GM19023 (cell line): Measurements from ENCODE around the gene RERE.

Experiments
- ATAC-seq: cut with Tn5 transposase; IDR thresholded peaks from one replicate; pipeline ENCODE4 v1.9.1; 2021; ENCODE audit warnings: mild to moderate bottlenecking, moderate library complexity; ENCODE audit not compliant: unreplicated experiment

The RERE gene

DNA sequence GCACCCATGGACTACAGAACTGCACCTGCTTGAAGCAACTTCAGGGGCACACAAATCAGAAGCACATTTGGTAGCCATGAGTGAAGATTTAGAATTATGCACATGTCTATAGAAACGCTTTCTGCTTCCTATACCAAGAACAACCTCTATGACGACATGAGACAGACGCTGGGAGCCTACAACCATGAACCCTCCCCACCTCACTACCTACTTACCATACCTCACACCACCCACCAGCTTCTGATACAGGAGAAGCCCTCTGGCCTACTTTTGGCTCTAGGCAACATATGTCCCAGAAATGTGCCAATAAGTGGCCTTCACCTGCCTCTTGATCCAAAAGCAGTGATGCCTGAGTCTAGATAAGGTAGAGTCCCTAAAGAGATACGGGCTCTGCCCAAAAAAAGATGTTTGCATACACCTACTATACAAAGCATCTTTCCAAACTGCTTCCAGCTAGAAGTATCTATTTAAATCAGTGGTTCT is 441.0 kb downstream of the RERE start:
- ATAC-seq: no peak

GRCh38 chr1:8374812-8375211 is 442.6 kb downstream of the RERE start:
- ATAC-seq: no peak

DNA sequence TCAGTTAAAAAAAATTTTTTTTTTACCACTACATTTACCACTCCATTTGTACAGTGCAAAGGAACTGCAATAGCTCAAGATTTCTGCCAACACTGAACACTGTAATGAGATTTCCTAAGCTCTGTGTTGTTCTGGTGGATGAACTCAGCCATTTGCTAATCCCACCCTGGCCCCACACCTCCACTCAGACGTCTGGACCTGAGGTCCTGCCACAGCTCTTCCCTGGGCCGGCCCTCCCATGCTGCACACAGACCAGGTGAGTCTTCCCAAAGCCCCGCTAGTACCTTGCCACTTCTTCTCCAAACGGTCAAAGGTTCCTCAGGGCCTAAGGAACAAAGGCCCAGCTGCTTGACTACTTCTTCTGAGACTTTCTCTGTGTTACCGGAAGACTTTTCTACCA is 443.1 kb downstream of the RERE start:
- no peak for ATAC-seq

GRCh38 chr1:8373581-8374241 is 443.7 kb downstream of the RERE start:
- ATAC-seq: no peak

DNA sequence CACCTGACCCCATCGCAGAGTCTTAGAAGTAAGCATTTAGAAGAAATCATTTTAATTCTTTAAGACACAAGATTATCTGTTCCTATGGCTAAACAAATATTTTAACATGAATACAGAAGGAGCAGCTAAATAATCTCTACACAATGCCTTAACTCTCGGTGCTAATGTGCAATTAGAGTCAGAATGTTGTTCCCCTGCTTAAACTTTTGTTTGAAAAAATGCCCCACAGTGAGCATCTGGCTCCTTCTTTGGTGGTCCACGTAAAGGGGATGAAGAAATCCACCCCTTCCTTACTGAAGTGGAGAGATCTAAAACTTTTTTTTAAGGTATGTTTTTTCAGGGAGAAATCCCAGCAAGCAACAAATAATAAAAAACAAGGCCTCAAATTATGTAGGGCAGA is 444.3 kb downstream of the RERE start:
- no peak for ATAC-seq

GRCh38 chr1:8371372-8371991 is 446.0 kb downstream of the RERE start:
- ATAC-seq: no peak

DNA sequence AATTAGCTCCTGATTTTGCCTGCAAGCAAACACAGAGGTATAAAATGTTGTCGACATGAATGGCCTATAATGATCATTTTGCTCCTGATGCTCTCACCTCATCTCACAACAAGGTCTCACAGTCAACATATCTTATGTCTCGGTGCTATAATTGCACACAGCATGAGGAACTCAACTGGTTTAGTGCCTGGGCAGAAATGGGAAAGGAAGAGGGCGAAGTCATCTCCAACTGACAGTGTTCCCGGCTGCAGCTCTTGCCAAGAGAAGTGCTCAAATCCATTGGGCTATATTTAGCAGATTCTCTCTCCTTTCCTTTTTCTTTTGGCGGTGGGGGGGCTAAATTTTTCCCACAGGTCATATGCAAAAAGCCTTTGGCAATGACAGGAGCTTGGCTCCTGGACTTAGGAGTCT is 446.5 kb downstream of the RERE start:
- ATAC-seq: no peak

DNA sequence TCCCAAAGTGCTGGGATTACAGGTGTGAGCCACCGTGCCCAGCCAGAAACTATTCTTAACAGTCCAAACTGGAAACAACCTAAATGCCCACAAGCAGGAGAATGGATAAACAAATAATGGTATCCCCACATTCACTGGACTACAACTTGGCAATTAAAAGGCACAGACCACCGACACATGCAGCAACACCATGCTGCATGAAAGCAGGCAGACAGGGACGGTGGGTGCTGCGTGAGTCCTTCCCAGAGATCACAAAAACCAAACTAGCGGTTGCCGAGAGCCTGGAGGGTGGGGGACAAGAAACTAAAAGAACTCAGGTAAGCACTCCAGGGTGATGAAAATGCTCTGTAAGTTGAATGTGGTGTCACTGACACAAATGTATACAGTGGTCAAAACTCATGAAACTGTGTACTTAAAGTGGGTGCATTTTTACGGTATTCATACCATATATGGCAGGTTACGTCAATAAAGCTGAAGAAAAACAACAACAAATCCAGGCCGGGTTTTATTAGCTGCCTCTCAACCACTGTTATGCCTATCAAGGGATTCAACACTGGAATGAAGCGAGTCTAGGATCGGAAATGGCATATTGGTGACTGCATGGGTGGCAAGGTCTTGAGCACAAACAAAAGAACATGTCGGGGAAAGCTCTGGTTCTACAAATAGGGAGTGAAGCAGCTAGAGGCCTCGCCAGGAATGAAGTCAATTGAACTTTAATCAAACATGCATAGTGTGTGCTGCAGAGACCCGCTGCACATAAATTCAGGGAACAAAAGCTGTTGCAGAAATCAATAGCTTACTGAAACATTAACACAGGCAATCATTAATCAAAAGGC is 447.2 kb downstream of the RERE start:
- ATAC-seq: no peak

DNA sequence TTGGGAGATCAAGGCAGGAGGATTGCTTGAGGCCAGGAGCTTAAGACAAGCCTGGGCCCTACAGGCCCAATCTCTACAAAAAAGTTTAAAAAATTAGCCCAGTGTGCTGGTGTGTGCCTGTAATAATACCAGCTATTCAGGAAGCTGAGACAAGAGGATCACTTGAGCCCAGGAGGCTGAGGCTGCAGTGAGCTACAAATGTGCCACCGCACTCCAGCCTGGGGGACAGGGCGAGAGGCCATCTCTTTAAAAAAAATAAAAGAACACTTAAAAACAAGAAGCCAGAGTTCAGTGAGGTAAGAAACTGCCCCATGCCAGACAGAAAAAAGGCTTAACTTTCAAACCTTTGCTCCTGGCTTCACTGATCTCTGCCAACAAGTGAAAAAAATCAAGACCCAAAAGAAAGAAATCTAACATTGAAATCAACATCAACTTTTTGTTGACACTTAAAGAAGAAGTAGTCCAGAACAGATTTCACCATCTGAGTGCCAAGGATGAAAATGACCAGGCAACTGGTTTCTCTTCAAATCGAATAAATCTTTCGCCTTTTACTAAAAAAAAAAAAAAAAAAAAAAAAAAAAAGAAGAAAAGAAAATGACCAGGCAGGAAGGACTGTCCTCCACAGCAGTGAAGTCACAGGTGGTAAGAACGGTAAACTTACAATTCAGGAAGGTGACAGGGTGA is 448.3 kb downstream of the RERE start:
- ATAC-seq: no peak

DNA sequence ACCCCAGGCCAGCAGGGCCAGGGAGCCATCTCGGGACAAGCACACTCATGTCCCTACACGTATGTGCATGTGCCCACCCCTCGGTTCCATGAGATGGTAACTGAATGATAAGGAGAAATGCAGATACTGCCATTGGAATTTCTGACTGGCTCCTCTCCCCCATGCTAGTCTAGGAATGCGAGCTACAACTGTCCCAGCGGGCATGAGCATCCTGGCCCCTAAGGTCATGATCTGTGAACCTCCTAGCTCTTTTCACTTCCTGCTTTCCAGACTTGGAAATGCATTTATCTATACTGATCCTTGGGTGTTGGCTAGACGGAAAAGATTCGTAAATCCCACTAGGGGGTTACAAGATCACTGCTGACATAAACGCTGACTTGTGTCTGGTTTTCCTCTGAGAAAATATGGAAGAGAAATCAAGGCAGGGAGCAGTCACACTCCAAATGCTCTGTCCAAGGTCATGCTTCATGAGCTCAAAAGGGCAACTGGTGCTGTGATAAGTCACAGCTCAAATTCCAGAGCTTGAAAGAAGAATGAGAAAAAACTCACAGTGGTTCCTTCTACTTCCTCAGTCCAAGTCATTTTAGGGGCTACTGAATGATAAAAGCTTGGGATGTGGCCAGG is 449.8 kb downstream of the RERE start:
- no peak for ATAC-seq

- no peak for ATAC-seq
Measured at GRCh38 chr1:8365661-8366362, 451.6 kb downstream of the RERE start.

DNA sequence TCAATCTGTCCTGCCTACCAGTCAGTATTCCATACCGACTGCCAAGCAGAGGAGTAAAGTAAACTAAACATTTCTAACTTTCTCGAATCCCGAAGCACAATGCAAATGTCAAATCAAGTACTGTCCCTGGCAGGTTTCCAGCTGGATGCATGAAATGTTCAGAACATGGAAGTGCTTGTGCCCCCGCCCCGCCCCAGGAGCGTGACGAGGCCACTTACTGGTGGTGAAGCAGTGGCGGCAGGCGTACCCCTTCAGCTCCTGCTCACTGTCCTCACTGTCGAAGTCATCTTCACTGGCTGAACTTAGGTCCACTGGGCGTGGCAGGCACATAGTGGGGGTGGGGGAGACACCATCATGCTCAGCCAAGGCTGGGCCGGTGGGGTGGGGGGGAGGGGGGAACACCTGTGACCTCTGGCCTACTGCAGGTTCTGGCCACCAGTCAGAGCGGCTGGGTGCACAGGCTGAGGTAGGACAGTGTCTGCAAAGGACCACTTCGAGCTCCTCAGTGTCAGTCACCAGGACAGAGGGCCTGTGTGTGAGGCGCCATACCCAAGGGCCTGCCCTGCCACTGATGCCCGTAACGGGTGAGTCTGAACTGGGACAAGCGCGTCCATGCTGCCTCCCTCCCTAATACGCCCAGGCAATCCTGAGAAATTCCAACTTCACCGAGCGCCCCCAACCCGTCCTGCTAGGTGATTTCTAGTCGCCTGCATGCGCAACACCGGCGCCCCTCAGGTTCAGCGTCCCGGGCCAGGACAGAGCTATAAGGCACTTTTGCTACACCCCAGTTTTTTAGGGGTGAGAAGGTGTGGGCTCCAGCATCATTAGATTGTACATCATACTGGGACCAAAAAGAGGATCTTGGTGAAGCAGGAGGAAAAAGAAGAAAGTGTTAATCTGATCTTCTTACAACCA is 452.7 kb downstream of the RERE start:
- no peak for ATAC-seq

DNA sequence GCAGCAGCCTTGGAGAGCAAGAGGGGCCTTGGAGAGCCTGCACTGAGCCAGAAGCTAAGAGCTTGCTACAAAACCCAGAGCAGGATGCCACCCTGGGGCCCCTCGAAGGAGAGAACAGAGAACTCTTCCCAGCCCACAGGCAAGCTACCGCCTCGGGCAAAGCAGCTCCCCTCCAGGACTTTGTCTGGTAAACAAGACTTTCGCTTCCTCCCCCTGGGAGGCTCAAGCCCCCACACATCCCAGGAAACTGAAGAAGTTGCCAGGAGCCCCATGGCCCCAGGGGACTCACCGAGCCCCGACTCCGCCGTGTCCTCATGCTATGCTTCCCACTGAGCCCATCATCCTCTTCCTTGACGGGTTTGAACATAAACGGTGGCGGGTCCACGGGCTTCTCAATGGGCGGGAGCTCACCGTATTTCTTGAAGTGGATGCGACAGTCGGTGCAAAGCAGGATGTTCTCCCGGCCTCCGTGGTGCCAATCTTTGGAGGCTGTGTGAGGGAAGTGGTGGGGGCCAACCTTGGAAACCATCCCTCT is 453.6 kb downstream of the RERE start:
- no peak for ATAC-seq

GRCh38 chr1:8363186-8363766 is 454.2 kb downstream of the RERE start:
- no peak for ATAC-seq

DNA sequence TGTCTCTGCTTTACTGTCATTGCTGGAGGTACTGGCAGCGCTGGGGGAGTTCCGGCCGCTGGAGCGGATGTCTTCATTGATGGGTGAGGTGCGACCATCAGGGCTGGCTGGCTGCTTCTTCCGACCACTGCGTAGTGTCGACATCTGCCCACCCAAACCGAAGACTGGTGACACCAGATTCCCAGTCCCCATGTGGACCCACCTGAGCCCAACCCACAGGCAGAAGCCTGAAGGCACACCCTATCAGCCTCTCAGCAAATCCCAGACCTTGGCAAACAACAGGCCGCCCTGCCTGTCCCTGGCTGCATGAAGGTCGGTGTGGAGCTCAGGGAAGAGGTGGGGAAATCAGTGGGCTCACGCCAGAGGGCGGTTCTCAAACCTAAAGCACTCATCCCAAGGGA is 454.7 kb downstream of the RERE start:
- ATAC-seq: no peak

DNA sequence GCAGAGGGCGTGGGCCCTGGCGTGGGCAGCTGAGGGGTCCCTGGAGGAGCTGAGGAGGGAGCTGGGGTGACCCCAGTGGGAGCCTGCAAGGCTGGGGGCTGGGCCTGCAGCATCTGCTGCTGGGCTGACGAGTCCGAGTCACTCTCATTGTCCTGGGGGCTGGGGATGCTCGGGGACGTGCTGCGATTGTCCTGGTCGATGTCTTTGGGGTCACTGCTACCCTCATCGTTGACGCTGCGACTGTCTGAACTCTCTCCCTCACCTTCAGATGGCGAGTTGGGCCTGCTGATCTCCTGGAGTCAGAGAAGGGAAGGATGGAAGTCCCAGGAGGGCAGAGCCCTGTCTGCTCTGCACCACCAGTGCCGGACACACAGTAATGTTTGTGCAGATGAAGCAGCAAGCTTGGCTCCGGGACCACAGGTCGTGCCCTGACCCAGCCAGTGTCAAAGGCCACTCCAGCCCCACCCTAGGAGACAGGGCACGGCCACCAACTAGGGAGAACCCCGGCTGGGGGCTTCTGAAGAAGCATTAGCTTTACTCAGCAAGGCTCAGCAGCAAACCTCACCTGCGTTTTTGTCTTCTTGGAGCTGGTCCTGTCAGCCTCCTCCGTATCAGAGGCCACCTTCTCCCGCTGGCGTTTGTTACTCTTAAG is 456.1 kb downstream of the RERE start:
- ATAC-seq: no peak

DNA sequence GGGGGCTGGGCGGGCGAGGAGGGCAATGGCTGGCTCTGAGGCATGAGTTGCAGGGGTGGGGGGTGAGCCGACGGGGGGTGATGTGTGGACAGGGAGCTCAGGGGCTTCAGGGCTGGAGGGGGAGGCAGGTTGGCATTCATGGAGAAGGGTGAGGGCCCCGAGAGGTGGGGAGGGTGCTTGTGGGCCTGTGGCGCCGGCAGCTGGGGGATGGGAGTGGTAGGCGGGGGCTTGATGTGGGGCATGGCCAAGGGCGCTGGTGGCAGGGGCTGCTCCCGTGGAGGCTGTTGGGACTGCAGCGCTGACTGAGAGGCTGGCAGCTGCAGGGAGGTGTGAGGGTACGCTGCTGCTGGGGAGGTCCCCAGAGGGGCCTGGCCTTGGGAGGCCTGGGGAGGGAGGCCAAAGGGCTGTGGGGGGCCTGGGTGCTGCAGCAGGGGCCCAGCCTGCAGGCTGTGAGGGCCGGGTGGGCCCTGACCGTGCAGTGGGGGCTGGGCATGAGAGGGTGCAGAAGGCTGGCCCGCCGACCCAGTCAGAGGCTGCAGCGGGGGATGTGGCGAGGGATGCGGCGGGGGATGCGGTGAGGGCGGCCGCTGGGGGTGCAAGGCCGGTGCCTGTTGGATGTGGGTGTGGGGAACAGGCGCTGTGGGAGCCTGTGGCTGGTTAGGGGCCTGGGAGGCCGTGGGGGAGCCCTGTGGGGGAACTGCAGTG is 456.8 kb downstream of the RERE start:
- no peak for ATAC-seq
